ENCODE measurements around the gene TNFSF15.

DNA sequence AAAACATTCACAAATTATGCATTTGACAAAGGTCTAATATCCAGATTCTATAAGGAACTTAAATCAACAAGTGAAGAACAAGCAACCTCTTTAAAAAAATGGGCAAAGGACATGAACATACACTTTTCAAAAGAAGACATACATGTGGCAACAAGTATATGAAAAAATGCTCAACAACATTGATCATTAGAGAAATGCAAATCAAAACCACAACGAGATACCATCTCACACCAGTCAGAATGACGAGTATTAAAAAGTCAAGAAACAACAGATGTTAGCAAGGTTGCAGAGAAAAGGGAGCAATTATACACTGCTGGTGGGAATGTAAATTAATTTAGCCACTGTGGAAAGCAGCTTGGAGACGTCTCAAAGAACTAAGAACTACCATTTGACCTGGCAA, 38.9 kb upstream of the TNFSF15 start:
- TF ChIP-seq, protein P1, sequence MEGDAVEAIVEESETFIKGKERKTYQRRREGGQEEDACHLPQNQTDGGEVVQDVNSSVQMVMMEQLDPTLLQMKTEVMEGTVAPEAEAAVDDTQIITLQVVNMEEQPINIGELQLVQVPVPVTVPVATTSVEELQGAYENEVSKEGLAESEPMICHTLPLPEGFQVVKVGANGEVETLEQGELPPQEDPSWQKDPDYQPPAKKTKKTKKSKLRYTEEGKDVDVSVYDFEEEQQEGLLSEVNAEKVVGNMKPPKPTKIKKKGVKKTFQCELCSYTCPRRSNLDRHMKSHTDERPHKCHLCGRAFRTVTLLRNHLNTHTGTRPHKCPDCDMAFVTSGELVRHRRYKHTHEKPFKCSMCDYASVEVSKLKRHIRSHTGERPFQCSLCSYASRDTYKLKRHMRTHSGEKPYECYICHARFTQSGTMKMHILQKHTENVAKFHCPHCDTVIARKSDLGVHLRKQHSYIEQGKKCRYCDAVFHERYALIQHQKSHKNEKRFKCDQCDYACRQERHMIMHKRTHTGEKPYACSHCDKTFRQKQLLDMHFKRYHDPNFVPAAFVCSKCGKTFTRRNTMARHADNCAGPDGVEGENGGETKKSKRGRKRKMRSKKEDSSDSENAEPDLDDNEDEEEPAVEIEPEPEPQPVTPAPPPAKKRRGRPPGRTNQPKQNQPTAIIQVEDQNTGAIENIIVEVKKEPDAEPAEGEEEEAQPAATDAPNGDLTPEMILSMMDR (conservative IDR thresholded peaks at IDR 0.05), result no peak
- no peak for TF ChIP-seq ZFX (IDR thresholded peaks at IDR 0.05)

All from C4-2B (cell line).